D721Med (cell line): ENCODE data around the gene LRMDA.

Source experiments
- DNase-seq: peaks from one replicate; pipeline ENCODE4 v3.0.0; 2011; ENCODE audit warnings: low spot score; ENCODE audit not compliant: insufficient read length
- FAIRE-seq: peaks from 2 replicates; lab custom pipeline; 2011; peaks lifted over from hg19 to GRCh38; lab: Jason Lieb, UNC
- CTCF ChIP-seq: IDR thresholded peaks from 2 replicates; pipeline ENCODE4 v1.5.1; 2012; ENCODE audit warnings: mild to moderate bottlenecking, control low read depth; ENCODE audit not compliant: insufficient read depth; ENCODE audit errors: missing control alignments

The LRMDA gene

DNA sequence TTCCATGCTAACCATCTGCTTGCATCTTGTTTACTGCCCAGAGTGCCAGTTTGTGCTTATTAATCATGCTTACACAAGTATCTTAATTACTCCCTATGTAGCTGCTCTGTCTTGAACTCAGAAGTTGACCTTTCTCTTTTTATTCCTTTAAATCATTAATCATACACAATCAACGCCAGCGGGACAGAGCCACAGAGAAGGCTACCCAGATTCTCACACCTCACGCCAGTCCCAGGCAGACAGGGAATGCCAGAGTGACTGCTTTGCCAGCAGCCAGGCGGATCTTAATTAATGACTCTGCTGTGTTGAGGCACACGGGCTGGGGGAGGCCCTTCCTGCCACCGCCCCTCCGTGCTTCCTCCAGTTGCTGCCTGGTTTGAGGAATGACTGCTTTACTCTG is 229.4 kb downstream of the LRMDA start:
- DNase-seq = no peak
- no peak for FAIRE-seq
- no peak for TF ChIP-seq CTCF

- DNase-seq = no peak
- no peak for FAIRE-seq
- no peak for TF ChIP-seq CTCF
Observed at GRCh38 chr10:75662715-75663114, 231.3 kb downstream of the LRMDA start.

- DNase-seq = no peak
- TF ChIP-seq CTCF = no peak
- no peak for FAIRE-seq
Observed at GRCh38 chr10:75663947-75664664, 232.7 kb downstream of the LRMDA start.

- TF ChIP-seq CTCF = no peak
- DNase-seq (no peak), FAIRE-seq (no peak)
Observed at GRCh38 chr10:75664968-75665367, 233.5 kb downstream of the LRMDA start.

DNA sequence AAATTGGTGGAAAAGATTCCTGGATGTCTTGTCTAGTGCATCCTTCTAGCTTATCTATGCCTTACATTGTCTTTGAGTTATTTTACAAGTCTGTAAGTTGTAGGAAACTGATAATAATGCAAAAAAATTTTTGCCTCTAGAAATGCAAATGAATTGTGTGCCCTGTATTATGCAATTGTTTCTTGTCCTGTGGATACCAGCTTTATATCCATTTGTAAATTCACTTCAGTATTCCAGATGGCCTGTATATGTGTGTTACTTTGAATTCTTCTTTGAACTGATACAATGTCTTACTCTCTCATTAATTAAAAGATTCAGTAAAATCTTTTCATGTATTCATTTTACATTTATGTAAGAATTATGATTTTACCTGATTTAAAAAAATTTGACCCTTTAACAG is 234.3 kb downstream of the LRMDA start:
- TF ChIP-seq CTCF = no peak
- DNase-seq (no peak), FAIRE-seq (no peak)

DNA sequence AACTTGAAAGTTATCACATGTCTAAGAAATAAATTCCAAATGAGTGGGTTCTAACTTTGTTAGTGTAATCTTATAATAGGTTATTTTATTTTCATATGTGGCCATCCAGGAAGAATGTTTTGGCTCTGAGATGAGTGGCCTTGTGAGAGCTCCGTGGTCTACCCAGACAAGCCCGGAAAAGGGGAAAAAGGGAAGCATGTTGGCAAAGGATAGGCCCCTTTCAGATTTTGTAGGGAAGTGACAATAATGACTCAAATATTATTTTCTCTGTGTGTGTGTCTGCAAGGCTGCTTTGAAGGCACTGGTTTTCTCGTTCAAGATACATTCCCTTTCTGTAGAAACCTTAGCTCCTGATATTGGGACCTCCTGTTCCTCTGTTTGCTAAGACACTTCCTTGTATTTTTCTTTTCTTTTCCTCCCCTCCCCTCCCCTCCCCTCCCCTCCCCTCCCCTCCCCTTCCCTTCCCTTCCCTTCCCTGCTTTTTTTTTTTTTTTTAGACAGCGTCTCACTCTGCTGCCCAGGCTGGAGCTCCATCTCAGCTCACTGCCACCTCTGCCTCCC is 240.8 kb downstream of the LRMDA start:
- no peak for TF ChIP-seq CTCF
- DNase-seq (no peak), FAIRE-seq (no peak)

GRCh38 chr10:75672842-75673241 is 241.4 kb downstream of the LRMDA start:
- no peak for FAIRE-seq
- TF ChIP-seq CTCF = no peak
- no peak for DNase-seq
